H9 (cell line): Measurements from ENCODE around the gene DPYD. TPM values are rescaled to one million over a fixed set of nuclear protein-coding genes. Genes with fewer than 3 reads are reported as not detected.

Experiments used
- DNase-seq: peaks from one replicate; pipeline ENCODE4 v3.0.0-alpha.2; 2017
- H2AFZ ChIP-seq: one replicate; pipeline ENCODE4 v1.6.1; 2013; ENCODE audit warnings: mild to moderate bottlenecking, low read length, control low read depth, moderate library complexity
- H2AK5ac ChIP-seq: 2 replicates; pipeline ENCODE4 v1.6.1; 2013; ENCODE audit warnings: low read length, control low read depth, mixed read lengths; ENCODE audit not compliant: insufficient read length
- H2BK120ac ChIP-seq: one replicate; pipeline ENCODE4 v1.6.1; 2013; ENCODE audit warnings: low read depth, mild to moderate bottlenecking, low read length, control low read depth, inconsistent platforms; ENCODE audit not compliant: poor library complexity, severe bottlenecking
- H2BK12ac ChIP-seq: 2 replicates; pipeline ENCODE4 v1.6.1; 2013; ENCODE audit warnings: low read length, control low read depth, mixed read lengths, low read depth; ENCODE audit not compliant: insufficient read length
- H2BK15ac ChIP-seq: 2 replicates; pipeline ENCODE4 v1.6.1; 2013; ENCODE audit warnings: low read depth, low read length, control low read depth
- H2BK20ac ChIP-seq: one replicate; pipeline ENCODE4 v1.6.1; 2013; ENCODE audit warnings: low read depth, mild to moderate bottlenecking, low read length, control low read depth, inconsistent platforms; ENCODE audit not compliant: poor library complexity, severe bottlenecking
- H2BK5ac ChIP-seq: 2 replicates; pipeline ENCODE4 v1.6.1; 2013; ENCODE audit warnings: low read length, control low read depth, mixed read lengths; ENCODE audit not compliant: insufficient read length
- H3K14ac ChIP-seq: 2 replicates; pipeline ENCODE4 v1.6.1; 2013; ENCODE audit warnings: low read length, control low read depth; ENCODE audit not compliant: insufficient read depth
- H3K18ac ChIP-seq: 2 replicates; pipeline ENCODE4 v1.6.1; 2013; ENCODE audit warnings: low read depth, mild to moderate bottlenecking, mixed read lengths, low read length, control low read depth; ENCODE audit not compliant: insufficient read length
- H3K23ac ChIP-seq: 2 replicates; pipeline ENCODE4 v1.6.1; 2013; ENCODE audit warnings: low read length, control low read depth, mixed read lengths, low read depth; ENCODE audit not compliant: insufficient read length
- H3K23me2 ChIP-seq: 2 replicates; pipeline ENCODE4 v1.6.1; 2013; ENCODE audit warnings: low read depth, mild to moderate bottlenecking, mixed read lengths, low read length, control low read depth; ENCODE audit not compliant: insufficient read length, poor library complexity, severe bottlenecking
- H3K27ac ChIP-seq: 2 replicates; pipeline ENCODE4 v1.5.1; 2013; ENCODE audit warnings: low read length, control low read depth, mixed read lengths, low read depth; ENCODE audit not compliant: insufficient read length
- H3K27me3 ChIP-seq: 2 replicates; pipeline ENCODE4 v1.6.1; 2013; ENCODE audit warnings: low read length, control low read depth, inconsistent platforms; ENCODE audit not compliant: insufficient read depth
- H3K4ac ChIP-seq: 2 replicates; pipeline ENCODE4 v1.6.1; 2013; ENCODE audit warnings: low read depth, mild to moderate bottlenecking, control low read depth, inconsistent platforms, low read length, moderate library complexity
- H3K4me1 ChIP-seq: 2 replicates; pipeline ENCODE4 v1.6.1; 2013; ENCODE audit warnings: low read length, control low read depth, inconsistent platforms; ENCODE audit not compliant: insufficient read depth
- H3K4me2 ChIP-seq: 2 replicates; pipeline ENCODE4 v1.6.1; 2013; ENCODE audit warnings: low read length, control low read depth, mixed read lengths; ENCODE audit not compliant: insufficient read length, insufficient read depth
- H3K56ac ChIP-seq: 2 replicates; pipeline ENCODE4 v1.6.1; 2013; ENCODE audit warnings: low read depth, mild to moderate bottlenecking, mixed read lengths, low read length, control low read depth; ENCODE audit not compliant: insufficient read length
- H3K79me1 ChIP-seq: 2 replicates; pipeline ENCODE4 v1.6.1; 2013; ENCODE audit warnings: low read depth, mild to moderate bottlenecking, moderate library complexity, low read length, control low read depth, inconsistent platforms; ENCODE audit not compliant: insufficient read depth, poor library complexity, severe bottlenecking
- H3K79me2 ChIP-seq: 2 replicates; pipeline ENCODE4 v1.6.1; 2013; ENCODE audit warnings: low read length, control low read depth, inconsistent platforms; ENCODE audit not compliant: insufficient read depth
- H3K9ac ChIP-seq: 2 replicates; pipeline ENCODE4 v1.6.1; 2013; ENCODE audit warnings: low read length, control low read depth, mixed read lengths; ENCODE audit not compliant: insufficient read length; ENCODE audit errors: extremely low read depth
- H3K9me3 ChIP-seq: one replicate; pipeline ENCODE4 v1.6.1; 2013; ENCODE audit warnings: low read depth, low read length, inconsistent platforms; ENCODE audit not compliant: control insufficient read depth
- H3T11ph ChIP-seq: one replicate; pipeline ENCODE4 v1.6.1; 2013; ENCODE audit warnings: mild to moderate bottlenecking, low read length, control low read depth, inconsistent platforms
- H4K20me1 ChIP-seq: one replicate; pipeline ENCODE4 v1.6.1; 2013; ENCODE audit not compliant: control insufficient read depth, insufficient read length, insufficient read depth
- H4K5ac ChIP-seq: 2 replicates; pipeline ENCODE4 v1.6.1; 2013; ENCODE audit warnings: low read depth, mild to moderate bottlenecking, mixed read lengths, low read length, control low read depth; ENCODE audit not compliant: insufficient read length
- H4K8ac ChIP-seq: replicated peaks from 2 replicates; pipeline ENCODE4 v1.6.1; 2013; ENCODE audit warnings: low read length, control low read depth, mixed read lengths, low read depth; ENCODE audit not compliant: insufficient read length
- H4K91ac ChIP-seq: 2 replicates; pipeline ENCODE4 v1.6.1; 2013; ENCODE audit warnings: low read depth, mild to moderate bottlenecking, moderate library complexity, mixed read lengths, low read length, control low read depth; ENCODE audit not compliant: insufficient read length
- H3K27ac Mint-ChIP-seq, 3 experiments: 2 replicates in 2 of 3; 3 replicates in 1 of 3; pipeline ENCODE4 v1.8.0; 2020 to 2021; ENCODE audit warnings: mixed read lengths in 3 of 3, mild to moderate bottlenecking in 1 of 3, moderate library complexity in 1 of 3
- H3K27me3 Mint-ChIP-seq: 2 replicates; pipeline ENCODE4 v1.8.0; 2021; ENCODE audit warnings: low read depth, mild to moderate bottlenecking, moderate library complexity, mixed read lengths
- H3K36me3 Mint-ChIP-seq, 3 experiments: 2 replicates in 2 of 3; 3 replicates in 1 of 3; pipeline ENCODE4 v1.8.0; 2020 to 2021; ENCODE audit warnings: low read depth in 3 of 3, mixed read lengths in 3 of 3; ENCODE audit not compliant: insufficient read depth in 1 of 3
- H3K4me1 Mint-ChIP-seq, 2 experiments: 2 replicates each; pipeline ENCODE4 v1.8.0; 2020; ENCODE audit warnings: mixed read lengths in 2 of 2
- H3K4me3 Mint-ChIP-seq, 2 experiments: 2 replicates in 1 of 2; 3 replicates in 1 of 2; pipeline ENCODE4 v1.8.0; 2020 to 2021; ENCODE audit warnings: mild to moderate bottlenecking in 2 of 2, mixed read lengths in 2 of 2, moderate library complexity in 1 of 2
- H3K9me3 Mint-ChIP-seq, 2 experiments: 2 replicates in 1 of 2; 3 replicates in 1 of 2; pipeline ENCODE4 v1.8.0; 2020; ENCODE audit warnings: mild to moderate bottlenecking in 2 of 2, mixed read lengths in 2 of 2, moderate library complexity in 1 of 2
- WGBS: extraction: QIAGEN DNeasy Blood & Tissue Kit; methylation state at CpG from one replicate; pipeline ENCODE4 v1.1.7; 2013; ENCODE audit warnings: missing lambda C conversion rate, low lambda C conversion rate, mixed read lengths; ENCODE audit not compliant: insufficient read length; ENCODE audit errors: extremely low coverage; 5-methylcytosine and 5-hydroxymethylcytosine counted together
- total RNA-seq: library from RNA; stranded (reverse); gene quantifications from 2 replicates; pipeline ENCODE4 v1.2.1, GENCODE V29; 2021
- TF ChIP-seq, protein P1 (sequence below): fragments of 200-600 bp; sonication (generic); conservative IDR thresholded peaks from 3 replicates; pipeline ENCODE4 v1.8.0; 2021; ENCODE audit warnings: antibody characterized with exemption, mild to moderate bottlenecking

DPYD gene
- total RNA-seq, 1 experiment from 2014 or later: 0.37 TPM

DNA sequence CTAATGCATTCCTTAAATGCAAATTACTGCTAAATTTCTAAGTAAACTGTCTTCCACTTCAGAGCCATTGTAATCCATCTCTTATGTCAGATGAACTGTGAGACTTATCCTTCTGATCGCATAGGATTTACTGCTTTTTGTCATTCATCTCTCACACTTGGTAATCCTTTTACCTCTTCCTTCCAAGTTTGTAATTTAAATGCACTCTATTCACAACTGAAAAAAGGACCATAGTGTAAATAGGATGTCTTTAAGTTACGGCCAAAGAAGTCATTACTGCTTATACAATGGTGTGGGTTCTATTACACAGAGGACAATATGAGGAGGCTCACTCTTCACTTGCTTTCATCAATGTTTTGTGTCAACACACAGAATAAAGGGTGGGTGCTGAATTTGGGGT is 806.0 kb downstream of the DPYD start:
- no CpG with 5 or more reads among the region's 2 CpGs for WGBS

More for the DNA sequence above, 806.0 kb downstream of the DPYD start:
- Histone ChIP-seq H4K91ac (no peak overlapping the region), H2BK12ac (no peak overlapping the region), H3K9me3 (no peaks in the 10 kb centered on the region), H3K4me1 (peaks cover 6% of the 10 kb centered on the region; the same call in 1 of the 2 replicates), H3K14ac (no peak overlapping the region), H3K4ac (no peak overlapping the region), H3K56ac (no peak overlapping the region), H3K23ac (no peak overlapping the region), H3K4me2 (no peak overlapping the region), H3K18ac (no peak overlapping the region), H3K23me2 (no peaks in the 10 kb centered on the region), H4K5ac (no peak overlapping the region), H2BK15ac (no peak overlapping the region), H3T11ph (no peak overlapping the region), H4K8ac (no peak overlapping the region), H3K79me1 (no peaks in the 10 kb centered on the region), H2BK120ac (no peak overlapping the region), H3K27ac (no peak overlapping the region), H2BK5ac (no peak overlapping the region), H3K79me2 (no peaks in the 10 kb centered on the region), H2AK5ac (no peak overlapping the region), H3K27me3 (no peaks in the 10 kb centered on the region), H2BK20ac (no peak overlapping the region), H3K9ac (no peak overlapping the region), H2AFZ (no peak overlapping the region), H4K20me1 (no peaks in the 10 kb centered on the region)
- DNase-seq: no peak
- Mint-ChIP-seq H3K27ac (peak overlapping the region in 1 of 3 experiments; percentile 69; a peak in 1 of 7 replicates), H3K9me3 (peaks cover 0 to 2% of the 10 kb centered on the region in 2 experiments; a peak in 1 of 5 replicates), H3K4me3 (peak overlapping the region in 1 of 2 experiments; percentile 30; a peak in 1 of 5 replicates), H3K4me1 (peaks cover 51 to 68% of the 10 kb centered on the region in 2 experiments), H3K27me3 (peaks cover 2% of the 10 kb centered on the region), H3K36me3 (peaks cover 0 to 2% (median 0%) of the 10 kb centered on the region in 3 experiments; a peak in 1 of 7 replicates)
- TF ChIP-seq, protein P1, sequence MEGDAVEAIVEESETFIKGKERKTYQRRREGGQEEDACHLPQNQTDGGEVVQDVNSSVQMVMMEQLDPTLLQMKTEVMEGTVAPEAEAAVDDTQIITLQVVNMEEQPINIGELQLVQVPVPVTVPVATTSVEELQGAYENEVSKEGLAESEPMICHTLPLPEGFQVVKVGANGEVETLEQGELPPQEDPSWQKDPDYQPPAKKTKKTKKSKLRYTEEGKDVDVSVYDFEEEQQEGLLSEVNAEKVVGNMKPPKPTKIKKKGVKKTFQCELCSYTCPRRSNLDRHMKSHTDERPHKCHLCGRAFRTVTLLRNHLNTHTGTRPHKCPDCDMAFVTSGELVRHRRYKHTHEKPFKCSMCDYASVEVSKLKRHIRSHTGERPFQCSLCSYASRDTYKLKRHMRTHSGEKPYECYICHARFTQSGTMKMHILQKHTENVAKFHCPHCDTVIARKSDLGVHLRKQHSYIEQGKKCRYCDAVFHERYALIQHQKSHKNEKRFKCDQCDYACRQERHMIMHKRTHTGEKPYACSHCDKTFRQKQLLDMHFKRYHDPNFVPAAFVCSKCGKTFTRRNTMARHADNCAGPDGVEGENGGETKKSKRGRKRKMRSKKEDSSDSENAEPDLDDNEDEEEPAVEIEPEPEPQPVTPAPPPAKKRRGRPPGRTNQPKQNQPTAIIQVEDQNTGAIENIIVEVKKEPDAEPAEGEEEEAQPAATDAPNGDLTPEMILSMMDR: no peak
